Frontal cortex (tissue), 4 donors: ENCODE data around the gene MAML3. TPM values are rescaled to one million over a fixed set of nuclear protein-coding genes. Genes with fewer than 3 reads are reported as not detected.

Experiments used
- DNase-seq, 2 donors: peaks; one replicate each; pipeline ENCODE4 v3.0.0; 2012; ENCODE audit warnings: low spot score in 2 of 2
- FAIRE-seq: peaks from 2 replicates; lab custom pipeline; 2012; peaks lifted over from hg19 to GRCh38; lab: Jason Lieb, UNC
- total RNA-seq: library from RNA; depleted of rRNA; stranded (reverse); fragments of >200 nt; gene quantifications from one replicate; pipeline ENCODE4 v1.2.3, GENCODE V29; 2014
- donor health status: control.
- donor health status: control.
- donor health status: control.

Gene MAML3
- total RNA-seq, 1 donor from 2014 or later: 7.7 TPM

GRCh38 chr4:139813881-139814280 lies 340.1 kb downstream of the MAML3 start:
- no peak for FAIRE-seq
- no peak for DNase-seq

GRCh38 chr4:139810710-139811109 lies 343.3 kb downstream of the MAML3 start:
- FAIRE-seq: no peak

DNA sequence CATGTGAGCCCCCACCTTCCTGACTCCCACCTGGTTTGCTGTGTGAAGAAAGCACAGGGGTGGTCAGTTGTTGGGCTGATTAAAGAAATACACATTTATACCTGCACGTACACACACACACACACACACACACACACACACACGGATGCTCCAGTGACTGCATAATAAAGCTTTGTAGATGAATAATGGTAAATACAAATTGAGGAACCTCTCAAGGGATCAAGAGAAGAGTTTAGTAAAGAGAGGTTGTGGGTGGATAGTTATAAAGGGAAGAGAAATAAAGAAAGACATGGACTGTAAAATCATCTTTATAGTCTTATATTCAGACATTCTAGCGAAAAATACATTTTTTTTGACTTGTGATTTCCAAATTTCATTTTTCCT lies 344.2 kb downstream of the MAML3 start:
- no peak for FAIRE-seq
- no peak for DNase-seq

More at GRCh38 chr4:139810710-139811109, 343.3 kb downstream of the MAML3 start:
- DNase-seq: no peak

- no peak for FAIRE-seq
- DNase-seq: no peak
Measured at GRCh38 chr4:139808808-139809756, 344.9 kb downstream of the MAML3 start.

DNA sequence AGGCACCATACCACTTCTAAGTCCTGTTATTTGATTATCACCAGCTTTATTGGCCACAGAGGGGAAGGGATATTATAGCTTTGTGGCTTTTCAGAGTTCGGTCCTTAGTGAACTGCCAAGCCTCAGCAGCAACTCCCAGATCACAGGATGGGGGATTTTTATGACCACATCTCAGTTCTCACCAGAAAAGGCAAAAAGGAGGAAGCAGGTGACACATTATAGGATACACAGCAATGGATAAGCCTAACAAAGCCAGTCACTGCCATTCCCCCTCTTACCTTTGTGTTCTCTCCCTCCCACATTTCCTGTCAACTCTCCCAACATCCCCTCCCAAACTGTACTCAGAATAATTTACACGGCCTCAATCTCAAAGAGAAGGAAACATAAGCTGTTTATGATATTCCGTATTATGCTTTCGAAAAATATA lies 345.6 kb downstream of the MAML3 start:
- DNase-seq (no peak), FAIRE-seq (no peak)

GRCh38 chr4:139807483-139807882 lies 346.5 kb downstream of the MAML3 start:
- DNase-seq: no peak
- FAIRE-seq: no peak

- DNase-seq (no peak), FAIRE-seq (no peak)
Measured at GRCh38 chr4:139806929-139807328, 347.1 kb downstream of the MAML3 start.

GRCh38 chr4:139802931-139803330 lies 351.1 kb downstream of the MAML3 start:
- FAIRE-seq (no peak), DNase-seq (no peak)

- FAIRE-seq: no peak
Measured at GRCh38 chr4:139802488-139802887, 351.5 kb downstream of the MAML3 start.

GRCh38 chr4:139801895-139802294 lies 352.1 kb downstream of the MAML3 start:
- DNase-seq (no peak), FAIRE-seq (no peak)

More at GRCh38 chr4:139802488-139802887, 351.5 kb downstream of the MAML3 start:
- no peak for DNase-seq

DNA sequence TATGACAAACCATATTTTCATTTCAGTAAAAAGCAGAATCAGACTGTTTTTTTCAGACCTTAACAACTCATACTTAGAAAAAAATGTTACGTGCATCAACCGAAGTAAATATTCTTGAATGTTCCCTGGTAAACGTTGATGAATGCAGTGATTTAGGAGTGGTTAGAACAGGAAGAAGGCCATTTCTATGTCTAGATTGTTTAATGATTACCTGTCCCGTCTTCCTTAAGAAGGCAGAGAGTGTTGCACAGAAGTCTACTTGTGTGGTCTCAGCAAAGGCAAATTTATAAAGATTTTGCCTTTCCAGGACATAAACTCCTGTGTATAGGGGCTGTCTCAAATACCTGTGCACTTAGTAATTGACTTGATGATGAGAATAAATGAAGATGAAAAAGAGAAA lies 353.9 kb downstream of the MAML3 start:
- FAIRE-seq (no peak), DNase-seq (no peak)

- FAIRE-seq (no peak), DNase-seq (no peak)
Measured at GRCh38 chr4:139799615-139800014, 354.4 kb downstream of the MAML3 start.

- FAIRE-seq: no peak
Measured at GRCh38 chr4:139798456-139798855, 355.5 kb downstream of the MAML3 start.

DNA sequence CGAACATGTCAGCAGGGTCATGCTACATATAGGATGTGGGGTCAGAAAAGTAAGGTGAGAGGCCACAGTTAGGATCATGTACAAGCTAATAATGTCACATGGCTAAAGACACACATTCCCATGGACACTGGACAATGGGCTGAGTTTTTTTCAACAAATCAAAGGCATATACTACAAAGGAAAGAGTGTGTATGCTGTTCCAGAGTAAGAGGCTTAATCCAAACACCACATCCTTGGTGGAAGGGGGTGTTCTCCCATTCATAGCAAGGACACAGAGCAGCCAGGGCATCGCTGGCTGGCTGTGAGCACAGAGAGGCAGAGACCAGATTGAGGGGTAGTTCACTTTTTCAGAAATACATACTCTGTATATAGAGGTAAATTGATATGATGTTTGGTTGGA lies 356.7 kb downstream of the MAML3 start:
- DNase-seq (no peak), FAIRE-seq (no peak)

More at GRCh38 chr4:139798456-139798855, 355.5 kb downstream of the MAML3 start:
- no peak for DNase-seq

GRCh38 chr4:139795527-139796314 lies 358.3 kb downstream of the MAML3 start:
- no peak for DNase-seq
- FAIRE-seq: no peak

- no peak for FAIRE-seq
Measured at GRCh38 chr4:139794158-139794954, 359.6 kb downstream of the MAML3 start.

GRCh38 chr4:139791681-139792080 lies 362.3 kb downstream of the MAML3 start:
- FAIRE-seq (no peak), DNase-seq (no peak)

More at GRCh38 chr4:139794158-139794954, 359.6 kb downstream of the MAML3 start:
- no peak for DNase-seq

DNA sequence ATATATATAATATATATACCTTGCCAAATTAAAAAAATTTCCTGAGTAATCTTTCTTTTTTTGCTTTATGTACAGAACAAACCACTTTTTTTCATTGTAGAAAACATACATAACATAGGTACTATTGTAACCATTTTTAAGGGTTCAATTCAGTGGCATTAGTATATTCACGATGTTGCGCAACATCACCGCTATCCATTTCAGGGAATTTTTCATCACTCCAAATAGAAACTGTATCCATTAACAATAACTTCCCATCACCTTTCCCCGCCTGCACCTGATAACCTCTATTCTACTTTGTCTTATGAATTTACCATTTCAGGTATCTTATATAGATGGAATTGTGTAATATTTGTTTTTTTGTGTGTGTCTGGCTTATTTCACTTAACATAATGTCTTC lies 363.7 kb downstream of the MAML3 start:
- FAIRE-seq: no peak
- no peak for DNase-seq

- FAIRE-seq: no peak
- no peak for DNase-seq
Measured at GRCh38 chr4:139789096-139789654, 364.8 kb downstream of the MAML3 start.
